Measurements from ENCODE around the gene MRPL58. TPM values are rescaled to one million over a fixed set of nuclear protein-coding genes. Genes with fewer than 3 reads are reported as not detected.

MRPL58 gene
- total and polyA plus RNA-seq, 4 donors, result 14.7 to 55.5 (median 35.7) TPM

GRCh38 chr17:74990581-74991105, 21.8 kb upstream of the MRPL58 start:
- no peak overlapping the region for H3K9ac ChIP-seq (ENCODE audit: insufficient read depth in 1 of 2, low read length in 2 of 2)
- DNase-seq, result no peak
- peak overlapping the region in 1 of 2 donors; percentile 43 for H3K27ac ChIP-seq (ENCODE audit: low read depth in 1 of 2, low read length in 1 of 2)
- H3K36me3 ChIP-seq (ENCODE audit: control insufficient read depth in 4 of 4, insufficient read depth in 4 of 4, low read length in 4 of 4), result peaks cover 0 to 1% (median 0%) of the 10 kb centered on the region in 4 donors
- H3K4me3 ChIP-seq, result no peak overlapping the region
- H3K9me3 ChIP-seq (ENCODE audit: control insufficient read depth in 4 of 4, insufficient read depth in 3 of 4, low read length in 3 of 4), result no peaks in the 10 kb centered on the region
- no peak for ATAC-seq (ENCODE audit: insufficient read depth, low FRiP score)
- H3K4me1 ChIP-seq (ENCODE audit: control insufficient read depth in 5 of 5, insufficient read depth in 5 of 5, low read length in 5 of 5), result peaks cover 3 to 21% (median 7%) of the 10 kb centered on the region in 5 donors
- WGBS, 2 donors, result 89% methylated on average over 10 of the region's 10 CpGs
- TF ChIP-seq CTCF (IDR thresholded peaks at IDR 0.05; ENCODE audit: control extremely low read depth, extremely low read depth), result no peak
- H3K27me3 ChIP-seq (ENCODE audit: control insufficient read depth in 3 of 3, insufficient read depth in 3 of 3, low read length in 2 of 3), result no peaks in the 10 kb centered on the region

GRCh38 chr17:74992223-74992622, 20.2 kb upstream of the MRPL58 start:
- WGBS, 2 donors, result 34 to 44% methylated on average over 2 of the region's 2 CpGs
- Histone ChIP-seq H3K36me3 (ENCODE audit: control insufficient read depth in 4 of 4, insufficient read depth in 4 of 4, low read length in 4 of 4) (peaks cover 0 to 1% (median 0%) of the 10 kb centered on the region in 4 donors), H3K4me3 (no peak overlapping the region), H3K27me3 (ENCODE audit: control insufficient read depth in 3 of 3, insufficient read depth in 3 of 3, low read length in 2 of 3) (no peaks in the 10 kb centered on the region), H3K9ac (ENCODE audit: insufficient read depth in 1 of 2, low read length in 2 of 2) (no peak overlapping the region), H3K27ac (ENCODE audit: low read depth in 1 of 2, low read length in 1 of 2) (peak overlapping the region in 1 of 2 donors; percentile 65), H3K4me1 (ENCODE audit: control insufficient read depth in 5 of 5, insufficient read depth in 5 of 5, low read length in 5 of 5) (peaks cover 0 to 17% (median 5%) of the 10 kb centered on the region in 5 donors), H3K9me3 (ENCODE audit: control insufficient read depth in 4 of 4, insufficient read depth in 3 of 4, low read length in 3 of 4) (no peaks in the 10 kb centered on the region)
- TF ChIP-seq CTCF (IDR thresholded peaks at IDR 0.05; ENCODE audit: control extremely low read depth, extremely low read depth), result no peak
- ATAC-seq (ENCODE audit: insufficient read depth, low FRiP score) (no peak), DNase-seq (no peak)

- no peak for TF ChIP-seq CTCF (IDR thresholded peaks at IDR 0.05; ENCODE audit: control extremely low read depth, extremely low read depth)
- no peak for ATAC-seq (ENCODE audit: insufficient read depth, low FRiP score)
- no peak for DNase-seq
- Histone ChIP-seq H3K27me3 (ENCODE audit: control insufficient read depth in 3 of 3, insufficient read depth in 3 of 3, low read length in 2 of 3) (no peaks in the 10 kb centered on the region), H3K9me3 (ENCODE audit: control insufficient read depth in 4 of 4, insufficient read depth in 3 of 4, low read length in 3 of 4) (no peaks in the 10 kb centered on the region), H3K9ac (ENCODE audit: insufficient read depth in 1 of 2, low read length in 2 of 2) (no peak overlapping the region), H3K4me3 (no peak overlapping the region), H3K27ac (ENCODE audit: low read depth in 1 of 2, low read length in 1 of 2) (no peak overlapping the region), H3K4me1 (ENCODE audit: control insufficient read depth in 5 of 5, insufficient read depth in 5 of 5, low read length in 5 of 5) (peaks cover 0 to 5% (median 0%) of the 10 kb centered on the region in 5 donors), H3K36me3 (ENCODE audit: control insufficient read depth in 4 of 4, insufficient read depth in 4 of 4, low read length in 4 of 4) (peaks cover 0 to 1% (median 0%) of the 10 kb centered on the region in 4 donors)
- 85 to 87% methylated on average over 7 of the region's 7 CpGs for WGBS, 2 donors
Observed at GRCh38 chr17:74994440-74994839, 18.0 kb upstream of the MRPL58 start.

GRCh38 chr17:74995847-74996246, 16.6 kb upstream of the MRPL58 start:
- ATAC-seq (ENCODE audit: insufficient read depth, low FRiP score) (no peak), DNase-seq (no peak)
- H3K27ac ChIP-seq (ENCODE audit: low read depth in 1 of 2, low read length in 1 of 2), result no peak overlapping the region
- no peaks in the 10 kb centered on the region for H3K9me3 ChIP-seq (ENCODE audit: control insufficient read depth in 4 of 4, insufficient read depth in 3 of 4, low read length in 3 of 4)
- H3K9ac ChIP-seq (ENCODE audit: insufficient read depth in 1 of 2, low read length in 2 of 2), result no peak overlapping the region
- WGBS, 2 donors, result 84 to 86% methylated on average over 5 of the region's 5 CpGs
- H3K4me3 ChIP-seq, result no peak overlapping the region
- H3K36me3 ChIP-seq (ENCODE audit: control insufficient read depth in 4 of 4, insufficient read depth in 4 of 4, low read length in 4 of 4), result no peaks in the 10 kb centered on the region
- TF ChIP-seq CTCF (IDR thresholded peaks at IDR 0.05; ENCODE audit: control extremely low read depth, extremely low read depth), result no peak
- H3K27me3 ChIP-seq (ENCODE audit: control insufficient read depth in 3 of 3, insufficient read depth in 3 of 3, low read length in 2 of 3), result no peaks in the 10 kb centered on the region
- peaks cover 0 to 2% (median 0%) of the 10 kb centered on the region in 5 donors for H3K4me1 ChIP-seq (ENCODE audit: control insufficient read depth in 5 of 5, insufficient read depth in 5 of 5, low read length in 5 of 5)

Data from lung (tissue), 12 donors.